Measurements from ENCODE around the gene EPB41L2.

- TF ChIP-seq SIN3A (IDR thresholded peaks at IDR 0.05; ENCODE audit: borderline replicate concordance, insufficient read depth, low read length) (no peak), POLR2AphosphoS5 (IDR thresholded peaks at IDR 0.05; ENCODE audit: low read depth, low read length) (no peak)
- TF ChIP-seq, protein P1, sequence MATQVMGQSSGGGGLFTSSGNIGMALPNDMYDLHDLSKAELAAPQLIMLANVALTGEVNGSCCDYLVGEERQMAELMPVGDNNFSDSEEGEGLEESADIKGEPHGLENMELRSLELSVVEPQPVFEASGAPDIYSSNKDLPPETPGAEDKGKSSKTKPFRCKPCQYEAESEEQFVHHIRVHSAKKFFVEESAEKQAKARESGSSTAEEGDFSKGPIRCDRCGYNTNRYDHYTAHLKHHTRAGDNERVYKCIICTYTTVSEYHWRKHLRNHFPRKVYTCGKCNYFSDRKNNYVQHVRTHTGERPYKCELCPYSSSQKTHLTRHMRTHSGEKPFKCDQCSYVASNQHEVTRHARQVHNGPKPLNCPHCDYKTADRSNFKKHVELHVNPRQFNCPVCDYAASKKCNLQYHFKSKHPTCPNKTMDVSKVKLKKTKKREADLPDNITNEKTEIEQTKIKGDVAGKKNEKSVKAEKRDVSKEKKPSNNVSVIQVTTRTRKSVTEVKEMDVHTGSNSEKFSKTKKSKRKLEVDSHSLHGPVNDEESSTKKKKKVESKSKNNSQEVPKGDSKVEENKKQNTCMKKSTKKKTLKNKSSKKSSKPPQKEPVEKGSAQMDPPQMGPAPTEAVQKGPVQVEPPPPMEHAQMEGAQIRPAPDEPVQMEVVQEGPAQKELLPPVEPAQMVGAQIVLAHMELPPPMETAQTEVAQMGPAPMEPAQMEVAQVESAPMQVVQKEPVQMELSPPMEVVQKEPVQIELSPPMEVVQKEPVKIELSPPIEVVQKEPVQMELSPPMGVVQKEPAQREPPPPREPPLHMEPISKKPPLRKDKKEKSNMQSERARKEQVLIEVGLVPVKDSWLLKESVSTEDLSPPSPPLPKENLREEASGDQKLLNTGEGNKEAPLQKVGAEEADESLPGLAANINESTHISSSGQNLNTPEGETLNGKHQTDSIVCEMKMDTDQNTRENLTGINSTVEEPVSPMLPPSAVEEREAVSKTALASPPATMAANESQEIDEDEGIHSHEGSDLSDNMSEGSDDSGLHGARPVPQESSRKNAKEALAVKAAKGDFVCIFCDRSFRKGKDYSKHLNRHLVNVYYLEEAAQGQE (IDR thresholded peaks at IDR 0.05; ENCODE audit: insufficient read depth in 1 of 2, low read depth in 2 of 2, low read length in 2 of 2): no peak
Measured at GRCh38 chr6:130978180-130978579, 84.9 kb downstream of the EPB41L2 start.
